Peyer's patch (tissue), 4 donors: ENCODE measurements around the gene CLDN24. TPM values are rescaled to one million over a fixed set of nuclear protein-coding genes. Genes with fewer than 3 reads are reported as not detected.

Experiments used
- DNase-seq, 3 donors: peaks; one replicate each; pipeline ENCODE4 v3.0.0-alpha.2; 2017 to 2019
- H3K27ac ChIP-seq, 4 donors: fragments of 200-600 bp; sonication (generic); one replicate each; pipeline ENCODE4 v1.5.1; 2016 to 2019
- H3K27me3 ChIP-seq, 2 donors: fragments of 200-600 bp; sonication (generic); one replicate each; pipeline ENCODE4 v1.5.1; 2019
- H3K36me3 ChIP-seq, 3 donors: fragments of 200-600 bp; sonication (generic); one replicate each; pipeline ENCODE4 v1.5.1; 2016 to 2019
- H3K4me1 ChIP-seq, 4 donors: fragments of 200-600 bp; sonication (generic); one replicate each; pipeline ENCODE4 v1.5.1; 2016 to 2019
- H3K4me3 ChIP-seq, 4 donors: fragments of 200-600 bp; sonication (generic); 1 replicate in 3 of 4; 2 replicates in 1 of 4; pipeline ENCODE4 v1.5.1; 2016 to 2019; ENCODE audit warnings: mild to moderate bottlenecking in 1 of 4
- H3K9me3 ChIP-seq, 4 donors: fragments of 200-600 bp; sonication (generic); one replicate each; pipeline ENCODE4 v1.5.1; 2016 to 2019; ENCODE audit warnings: mild to moderate bottlenecking in 1 of 4
- POLR2A ChIP-seq, 2 donors: fragments of 450-650 bp; IDR thresholded peaks; one replicate each; pipeline ENCODE4 v1.5.1; 2017; ENCODE audit warnings: antibody characterized with exemption in 2 of 2, mild to moderate bottlenecking in 2 of 2, moderate library complexity in 2 of 2
- total RNA-seq, 4 donors: library from RNA; depleted of rRNA; stranded (reverse); fragments of >200 nt; gene quantifications; one replicate each; pipeline ENCODE4 v1.1.0, GENCODE V29; 2016
- TF ChIP-seq, protein P1 (sequence below), 6 experiments: fragments of 450-650 bp in 4 of 6; fragments of 200-600 bp in 2 of 6; sonication (generic) in 1 of 6; IDR thresholded peaks; one replicate each; pipeline ENCODE4 v1.5.1; 2017 to 2019; ENCODE audit warnings: antibody characterized with exemption in 6 of 6, mild to moderate bottlenecking in 3 of 6, moderate library complexity in 1 of 6

The CLDN24 gene
- total RNA-seq, 4 donors from 2014 or later: not detected

DNA sequence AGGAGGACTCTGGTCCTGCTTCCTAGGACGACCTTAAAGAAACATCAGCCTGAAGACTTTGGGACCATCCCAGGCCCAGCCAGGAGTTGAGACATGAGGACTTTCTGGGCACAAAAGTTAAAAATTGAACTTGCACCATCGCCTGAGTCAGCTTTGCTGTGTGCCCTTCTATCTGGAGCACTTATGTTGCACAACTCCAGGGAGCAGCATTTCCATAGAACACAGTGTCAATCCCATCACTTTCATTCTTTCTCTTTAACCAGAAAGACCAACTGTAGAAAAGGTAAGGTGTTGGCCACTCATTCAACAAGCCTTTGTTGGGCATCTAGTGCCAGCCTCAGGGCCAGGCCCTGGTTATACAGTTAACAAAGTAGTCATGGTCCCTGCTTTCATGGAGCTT, 8.6 kb upstream of the CLDN24 start:
- no peak for DNase-seq
- Histone ChIP-seq H3K36me3 (no peaks in the 10 kb centered on the region), H3K4me1 (no peaks in the 10 kb centered on the region), H3K27ac (no peak overlapping the region), H3K4me3 (no peak overlapping the region), H3K27me3 (no peaks in the 10 kb centered on the region), H3K9me3 (no peaks in the 10 kb centered on the region)
- TF ChIP-seq, protein P1, sequence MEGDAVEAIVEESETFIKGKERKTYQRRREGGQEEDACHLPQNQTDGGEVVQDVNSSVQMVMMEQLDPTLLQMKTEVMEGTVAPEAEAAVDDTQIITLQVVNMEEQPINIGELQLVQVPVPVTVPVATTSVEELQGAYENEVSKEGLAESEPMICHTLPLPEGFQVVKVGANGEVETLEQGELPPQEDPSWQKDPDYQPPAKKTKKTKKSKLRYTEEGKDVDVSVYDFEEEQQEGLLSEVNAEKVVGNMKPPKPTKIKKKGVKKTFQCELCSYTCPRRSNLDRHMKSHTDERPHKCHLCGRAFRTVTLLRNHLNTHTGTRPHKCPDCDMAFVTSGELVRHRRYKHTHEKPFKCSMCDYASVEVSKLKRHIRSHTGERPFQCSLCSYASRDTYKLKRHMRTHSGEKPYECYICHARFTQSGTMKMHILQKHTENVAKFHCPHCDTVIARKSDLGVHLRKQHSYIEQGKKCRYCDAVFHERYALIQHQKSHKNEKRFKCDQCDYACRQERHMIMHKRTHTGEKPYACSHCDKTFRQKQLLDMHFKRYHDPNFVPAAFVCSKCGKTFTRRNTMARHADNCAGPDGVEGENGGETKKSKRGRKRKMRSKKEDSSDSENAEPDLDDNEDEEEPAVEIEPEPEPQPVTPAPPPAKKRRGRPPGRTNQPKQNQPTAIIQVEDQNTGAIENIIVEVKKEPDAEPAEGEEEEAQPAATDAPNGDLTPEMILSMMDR (IDR thresholded peaks at IDR 0.05): no peak
- no peak for TF ChIP-seq POLR2A (IDR thresholded peaks at IDR 0.05)

- H3K36me3 ChIP-seq: no peaks in the 10 kb centered on the region
- no peak overlapping the region for H3K27ac ChIP-seq
- no peaks in the 10 kb centered on the region for H3K9me3 ChIP-seq
- H3K27me3 ChIP-seq: no peaks in the 10 kb centered on the region
- no peak overlapping the region for H3K4me3 ChIP-seq
- no peaks in the 10 kb centered on the region for H3K4me1 ChIP-seq
- TF ChIP-seq, protein P1 (IDR thresholded peaks at IDR 0.05): no peak
- no peak for TF ChIP-seq POLR2A (IDR thresholded peaks at IDR 0.05)
- DNase-seq: no peak
Observed at GRCh38 chr4:183329954-183330742, 7.9 kb upstream of the CLDN24 start.

GRCh38 chr4:183329244-183329643, 7.0 kb upstream of the CLDN24 start:
- Histone ChIP-seq H3K9me3 (no peaks in the 10 kb centered on the region), H3K27me3 (no peaks in the 10 kb centered on the region), H3K36me3 (no peaks in the 10 kb centered on the region), H3K4me1 (no peaks in the 10 kb centered on the region), H3K27ac (no peak overlapping the region), H3K4me3 (no peak overlapping the region)
- no peak for DNase-seq
- TF ChIP-seq, protein P1 (IDR thresholded peaks at IDR 0.05): no peak
- no peak for TF ChIP-seq POLR2A (IDR thresholded peaks at IDR 0.05)

- no peak for DNase-seq
- TF ChIP-seq, protein P1 (IDR thresholded peaks at IDR 0.05): no peak
- no peak for TF ChIP-seq POLR2A (IDR thresholded peaks at IDR 0.05)
- H3K4me1 ChIP-seq: no peaks in the 10 kb centered on the region
- H3K36me3 ChIP-seq: no peaks in the 10 kb centered on the region
- H3K9me3 ChIP-seq: no peaks in the 10 kb centered on the region
- no peak overlapping the region for H3K27ac ChIP-seq
- H3K27me3 ChIP-seq: no peaks in the 10 kb centered on the region
- H3K4me3 ChIP-seq: no peak overlapping the region
Observed at GRCh38 chr4:183328832-183329231, 6.6 kb upstream of the CLDN24 start.

DNA sequence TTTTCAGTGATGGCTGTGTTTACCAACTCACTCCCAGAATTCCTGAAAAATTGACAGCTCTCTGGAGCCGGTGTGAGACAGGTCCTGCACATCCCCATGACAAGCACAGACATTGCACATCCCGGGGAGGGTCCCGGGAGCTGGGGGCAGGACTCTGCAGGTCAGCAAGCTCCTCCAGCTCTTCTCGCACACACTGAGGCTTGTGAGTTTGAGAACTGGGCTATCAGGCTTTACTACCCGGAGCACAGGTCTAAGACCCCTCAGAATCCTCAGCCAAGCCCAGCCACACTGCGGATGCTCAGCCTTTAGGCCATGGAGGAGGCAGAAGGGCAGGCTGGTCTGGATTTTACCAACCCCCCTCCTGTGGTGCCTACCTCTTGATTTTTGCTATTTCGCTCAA, 5.6 kb upstream of the CLDN24 start:
- no peak overlapping the region for H3K4me3 ChIP-seq
- no peaks in the 10 kb centered on the region for H3K9me3 ChIP-seq
- TF ChIP-seq, protein P1 (IDR thresholded peaks at IDR 0.05): no peak
- no peak for TF ChIP-seq POLR2A (IDR thresholded peaks at IDR 0.05)
- no peaks in the 10 kb centered on the region for H3K36me3 ChIP-seq
- H3K27ac ChIP-seq: no peak overlapping the region
- no peak for DNase-seq
- no peaks in the 10 kb centered on the region for H3K4me1 ChIP-seq
- no peaks in the 10 kb centered on the region for H3K27me3 ChIP-seq
